CD4-positive, alpha-beta T cell (primary cell): ENCODE results near the gene TSC2. TPM values are rescaled to one million over a fixed set of nuclear protein-coding genes. Genes with fewer than 3 reads are reported as not detected.

Experiments used
- ATAC-seq: fragments of 200-7000 bp; cut with Tn5 transposase; one replicate; pipeline ENCODE4 v1.10.0; 2022; ENCODE audit warnings: mild to moderate bottlenecking; ENCODE audit not compliant: poor library complexity
- CTCF ChIA-PET: fragments of 350-600 bp; sonication (Branson Sonifier 250); formaldehyde crosslinking; loops from one replicate; lab custom pipeline; 2021; ENCODE audit warnings: antibody characterized with exemption, inconsistent platforms; lab: Charles Lee
- POLR2A ChIA-PET: fragments of 350-600 bp; sonication (Branson Sonifier 250); formaldehyde crosslinking; loops from one replicate; lab custom pipeline; 2021; ENCODE audit warnings: antibody characterized with exemption, inconsistent platforms; lab: Charles Lee
- DNase-seq, 14 experiments: peaks; one replicate each; pipeline ENCODE4 v3.0.0-alpha.2; 2013 to 2020; ENCODE audit warnings: mixed read lengths in 2 of 14
- H3K27ac ChIP-seq, 2 donors: one replicate each; pipeline versions ENCODE4 v1.5.1 to v1.7.0; 2013; ENCODE audit warnings: low read length in 2 of 2, low read depth in 1 of 2, mild to moderate bottlenecking in 1 of 2
- H3K27me3 ChIP-seq, 2 experiments: 1 replicate in 1 of 2; 2 replicates in 1 of 2; pipeline versions ENCODE4 v1.6.1 to v1.7.0; 2013; ENCODE audit warnings: low read length in 2 of 2, control low read depth in 1 of 2, mild to moderate bottlenecking in 1 of 2, moderate library complexity in 1 of 2; ENCODE audit not compliant: insufficient read depth in 2 of 2, control insufficient read depth in 1 of 2
- H3K36me3 ChIP-seq: one replicate; pipeline ENCODE4 v1.6.1; 2013; ENCODE audit warnings: low read length, control low read depth; ENCODE audit not compliant: insufficient read depth
- H3K4me1 ChIP-seq: one replicate; pipeline ENCODE4 v1.6.1; 2013; ENCODE audit warnings: low read length, control low read depth; ENCODE audit not compliant: insufficient read depth
- H3K4me3 ChIP-seq: one replicate; pipeline ENCODE4 v1.5.1; 2013; ENCODE audit warnings: mild to moderate bottlenecking, low read length, moderate library complexity
- H3K9me3 ChIP-seq, 2 experiments: 1 replicate in 1 of 2; 2 replicates in 1 of 2; pipeline versions ENCODE4 v1.6.1 to v1.7.0; 2013; ENCODE audit warnings: low read length in 2 of 2, mild to moderate bottlenecking in 2 of 2, control low read depth in 1 of 2, moderate library complexity in 1 of 2; ENCODE audit not compliant: control insufficient read depth in 1 of 2, insufficient read depth in 1 of 2
- H3K27ac Mint-ChIP-seq: one replicate; pipeline ENCODE4 v1.8.0; 2020; ENCODE audit warnings: mixed read lengths
- H3K27me3 Mint-ChIP-seq: one replicate; pipeline ENCODE4 v1.8.0; 2021; ENCODE audit warnings: mixed read lengths
- H3K36me3 Mint-ChIP-seq: one replicate; pipeline ENCODE4 v1.8.0; 2021; ENCODE audit warnings: low read depth, mixed read lengths
- H3K4me1 Mint-ChIP-seq: one replicate; pipeline ENCODE4 v1.8.0; 2021; ENCODE audit warnings: low read depth, mixed read lengths
- H3K4me3 Mint-ChIP-seq: one replicate; pipeline ENCODE4 v1.8.0; 2020; ENCODE audit warnings: mild to moderate bottlenecking, mixed read lengths
- H3K9me3 Mint-ChIP-seq: one replicate; pipeline ENCODE4 v1.8.0; 2020; ENCODE audit warnings: mixed read lengths
- CTCF ChIP-seq: fragments of 200-600 bp; IDR thresholded peaks from one replicate; pipeline ENCODE4 v1.8.0; 2022; ENCODE audit warnings: antibody characterized with exemption, mild to moderate bottlenecking
- intact Hi-C, 2 experiments: fragments of 100-400 bp; cut with DNase I in 1 of 2; cut with micrococcal nuclease in 1 of 2; formaldehyde crosslinking; loops; one replicate each; pipeline versions ENCODE4 v1.15.1 to v1.9.0; 2023 to 2025; cut with DNase I, micrococcal nuclease
- total RNA-seq, 174 experiments: library from RNA in 2 of 174; stranded (reverse) in 2 of 174; gene quantifications; one replicate each; pipeline ENCODE4 v1.2.3 and lab custom pipeline; 2021 to 2026

TSC2 gene
- total RNA-seq, 2 experiments from 2014 or later, result 83.0 to 85.0 TPM

- ATAC-seq (no peak), DNase-seq (no peak)
- Mint-ChIP-seq H3K4me1 (no peaks in the 10 kb centered on the region), H3K36me3 (peaks cover 31% of the 10 kb centered on the region), H3K27ac (no peak overlapping the region), H3K9me3 (no peaks in the 10 kb centered on the region), H3K27me3 (no peaks in the 10 kb centered on the region), H3K4me3 (no peak overlapping the region)
- no peak for TF ChIP-seq CTCF
- ChIA-PET CTCF (no interaction called here), POLR2A (no interaction called here)
- peaks cover 68% of the 10 kb centered on the region for H3K36me3 ChIP-seq
- no peaks in the 10 kb centered on the region for H3K9me3 ChIP-seq
- no peak overlapping the region for H3K27ac ChIP-seq
- H3K4me1 ChIP-seq, result no peaks in the 10 kb centered on the region
- no peaks in the 10 kb centered on the region for H3K27me3 ChIP-seq
- no peak overlapping the region for H3K4me3 ChIP-seq
- intact Hi-C loops, result no loop called here
Observed at GRCh38 chr16:2079991-2080390, 32.2 kb downstream of the TSC2 start.

GRCh38 chr16:2081201-2082084, 33.7 kb downstream of the TSC2 start:
- Histone ChIP-seq H3K9me3 (no peaks in the 10 kb centered on the region), H3K27ac (no peak overlapping the region), H3K4me1 (no peaks in the 10 kb centered on the region), H3K27me3 (no peaks in the 10 kb centered on the region), H3K4me3 (no peak overlapping the region), H3K36me3 (peaks cover 74% of the 10 kb centered on the region)
- intact Hi-C loops, result no loop called here
- TF ChIP-seq CTCF, result no peak
- ChIA-PET POLR2A (no interaction called here), CTCF (no interaction called here)
- ATAC-seq, result no peak
- no peaks in the 10 kb centered on the region for H3K9me3 Mint-ChIP-seq
- DNase-seq, result no peak
- peaks cover 23% of the 10 kb centered on the region for H3K36me3 Mint-ChIP-seq
- H3K27me3 Mint-ChIP-seq, result no peaks in the 10 kb centered on the region
- no peak overlapping the region for H3K4me3 Mint-ChIP-seq
- no peak overlapping the region for H3K27ac Mint-ChIP-seq
- H3K4me1 Mint-ChIP-seq, result no peaks in the 10 kb centered on the region

GRCh38 chr16:2082171-2082982, 34.6 kb downstream of the TSC2 start:
- no peaks in the 10 kb centered on the region for H3K4me1 Mint-ChIP-seq
- ATAC-seq, result no peak
- POLR2A ChIA-PET, result no interaction called here

More at GRCh38 chr16:2082171-2082982, 34.6 kb downstream of the TSC2 start:
- Histone ChIP-seq H3K36me3 (peaks cover 75% of the 10 kb centered on the region), H3K4me1 (no peaks in the 10 kb centered on the region), H3K27me3 (no peaks in the 10 kb centered on the region), H3K4me3 (no peak overlapping the region), H3K9me3 (no peaks in the 10 kb centered on the region), H3K27ac (no peak overlapping the region)
- Mint-ChIP-seq H3K27me3 (no peaks in the 10 kb centered on the region), H3K9me3 (no peaks in the 10 kb centered on the region), H3K4me3 (no peak overlapping the region), H3K27ac (no peak overlapping the region), H3K36me3 (peaks cover 28% of the 10 kb centered on the region)
- intact Hi-C loops, result no loop called here
- no peak for DNase-seq
- no peak for TF ChIP-seq CTCF
- CTCF ChIA-PET, result no interaction called here
